Astrocyte (in vitro differentiated cells and primary cell): ENCODE results near the gene ZNF226. TPM values are rescaled to one million over a fixed set of nuclear protein-coding genes. Genes with fewer than 3 reads are reported as not detected.
A peak's percentile ranks its signal among the peaks of the same experiment; 100 is the strongest.
"Not testable (repeated sequence)": the region's sequence is repeated elsewhere in the genome, so short reads cannot be mapped to it uniquely, and the experiment has no call there.

Experiments
- DNase-seq: peaks from one replicate; pipeline ENCODE4 v3.0.0-alpha.2; 2010; ENCODE audit warnings: low read depth
- FAIRE-seq: peaks from 2 replicates; lab custom pipeline; 2011; peaks lifted over from hg19 to GRCh38; lab: Jason Lieb, UNC
- H2AFZ ChIP-seq: 2 replicates; pipeline ENCODE4 v1.6.0; 2012; ENCODE audit warnings: low read depth, low read length, inconsistent platforms
- H3K27ac ChIP-seq: 2 replicates; pipeline ENCODE4 v1.5.1; 2011; ENCODE audit warnings: low read depth, low read length, inconsistent platforms
- H3K27me3 ChIP-seq: 2 replicates; pipeline ENCODE4 v1.6.0; 2011; ENCODE audit warnings: low read length, inconsistent platforms; ENCODE audit not compliant: insufficient read depth
- H3K36me3 ChIP-seq: 2 replicates; pipeline ENCODE4 v1.5.1; 2011; ENCODE audit warnings: low read length, inconsistent platforms; ENCODE audit not compliant: insufficient read depth
- H3K4me1 ChIP-seq: 2 replicates; pipeline ENCODE4 v1.5.1; 2011; ENCODE audit warnings: low read length, inconsistent platforms; ENCODE audit not compliant: insufficient read depth
- H3K4me2 ChIP-seq: 2 replicates; pipeline ENCODE4 v1.6.0; 2012; ENCODE audit warnings: low read length, inconsistent platforms
- H3K4me3 ChIP-seq: 2 replicates; pipeline ENCODE4 v1.5.1; 2011; ENCODE audit warnings: low read depth, mild to moderate bottlenecking, low read length, inconsistent platforms; ENCODE audit not compliant: insufficient read depth
- H3K79me2 ChIP-seq: 2 replicates; pipeline ENCODE4 v1.6.0; 2012; ENCODE audit warnings: mild to moderate bottlenecking, low read length, inconsistent platforms; ENCODE audit not compliant: insufficient read depth
- H3K9ac ChIP-seq: 2 replicates; pipeline ENCODE4 v1.6.0; 2012; ENCODE audit warnings: mild to moderate bottlenecking, low read length, inconsistent platforms
- H3K9me3 ChIP-seq: 2 replicates; pipeline ENCODE4 v1.5.1; 2012; ENCODE audit warnings: low read depth, mild to moderate bottlenecking, low read length, inconsistent platforms; ENCODE audit not compliant: insufficient read depth
- H4K20me1 ChIP-seq: 2 replicates; pipeline ENCODE4 v1.6.0; 2012; ENCODE audit warnings: low read length, inconsistent platforms; ENCODE audit not compliant: insufficient read depth
- H3K27ac Mint-ChIP-seq: one replicate; pipeline ENCODE4 v1.8.0; 2021; ENCODE audit warnings: mild to moderate bottlenecking, mixed read lengths; ENCODE audit not compliant: unreplicated experiment
- H3K27me3 Mint-ChIP-seq: one replicate; pipeline ENCODE4 v1.8.0; 2021; ENCODE audit warnings: low read depth, mixed read lengths; ENCODE audit not compliant: unreplicated experiment
- H3K36me3 Mint-ChIP-seq: one replicate; pipeline ENCODE4 v1.8.0; 2021; ENCODE audit warnings: low read depth, mixed read lengths; ENCODE audit not compliant: unreplicated experiment
- H3K4me1 Mint-ChIP-seq: one replicate; pipeline ENCODE4 v1.8.0; 2021; ENCODE audit warnings: low read depth, mixed read lengths; ENCODE audit not compliant: unreplicated experiment
- H3K4me3 Mint-ChIP-seq: one replicate; pipeline ENCODE4 v1.8.0; 2021; ENCODE audit warnings: mild to moderate bottlenecking, moderate library complexity, mixed read lengths; ENCODE audit not compliant: unreplicated experiment
- H3K9me3 Mint-ChIP-seq: one replicate; pipeline ENCODE4 v1.8.0; 2021; ENCODE audit warnings: mild to moderate bottlenecking, mixed read lengths; ENCODE audit not compliant: unreplicated experiment
- EZH2 ChIP-seq: IDR thresholded peaks from 2 replicates; pipeline ENCODE4 v1.6.1; 2012; ENCODE audit warnings: mild to moderate bottlenecking, low read length, inconsistent platforms; ENCODE audit not compliant: insufficient read depth
- total RNA-seq: library from RNA; stranded (reverse); gene quantifications from 2 replicates; pipeline ENCODE4 v1.2.1, GENCODE V29; 2021
- TF ChIP-seq, protein P1 (sequence below): IDR thresholded peaks from 2 replicates; pipeline ENCODE4 v1.5.1; 2011; ENCODE audit warnings: low read depth, mild to moderate bottlenecking, inconsistent platforms, low read length, moderate library complexity; ENCODE audit not compliant: insufficient read depth

ZNF226 gene
- total RNA-seq, 1 donor from 2014 or later = 24.4 TPM

DNA sequence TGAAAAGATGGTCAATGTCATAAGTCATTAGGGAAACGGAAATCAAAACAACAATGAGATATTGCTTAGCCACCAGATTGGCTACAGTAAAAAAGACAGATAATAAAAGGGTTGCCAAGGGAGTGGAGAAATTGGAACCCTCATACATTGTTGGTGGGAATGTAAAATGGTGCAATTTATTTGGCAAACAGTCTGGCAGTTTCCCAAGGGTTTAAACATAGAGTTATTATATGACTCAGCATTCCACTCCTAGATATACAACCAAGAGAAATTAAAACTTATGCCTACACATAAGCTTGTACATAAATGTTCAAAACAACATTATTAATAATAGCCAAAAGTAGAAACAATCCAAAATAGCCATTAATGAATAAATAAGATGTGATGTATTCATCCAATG is 37.6 kb downstream of the ZNF226 start:
- Mint-ChIP-seq H3K27ac (no peak overlapping the region), H3K4me3 (no peak overlapping the region), H3K4me1 (no peaks in the 10 kb centered on the region), H3K36me3 (no peaks in the 10 kb centered on the region), H3K27me3 (no peaks in the 10 kb centered on the region), H3K9me3 (no peaks in the 10 kb centered on the region)
- H3K79me2 ChIP-seq = no peaks in the 10 kb centered on the region
- H2AFZ ChIP-seq = no peak overlapping the region
- H3K4me1 ChIP-seq = no peaks in the 10 kb centered on the region
- no peak for FAIRE-seq
- no peak for TF ChIP-seq EZH2
- TF ChIP-seq, protein P1, sequence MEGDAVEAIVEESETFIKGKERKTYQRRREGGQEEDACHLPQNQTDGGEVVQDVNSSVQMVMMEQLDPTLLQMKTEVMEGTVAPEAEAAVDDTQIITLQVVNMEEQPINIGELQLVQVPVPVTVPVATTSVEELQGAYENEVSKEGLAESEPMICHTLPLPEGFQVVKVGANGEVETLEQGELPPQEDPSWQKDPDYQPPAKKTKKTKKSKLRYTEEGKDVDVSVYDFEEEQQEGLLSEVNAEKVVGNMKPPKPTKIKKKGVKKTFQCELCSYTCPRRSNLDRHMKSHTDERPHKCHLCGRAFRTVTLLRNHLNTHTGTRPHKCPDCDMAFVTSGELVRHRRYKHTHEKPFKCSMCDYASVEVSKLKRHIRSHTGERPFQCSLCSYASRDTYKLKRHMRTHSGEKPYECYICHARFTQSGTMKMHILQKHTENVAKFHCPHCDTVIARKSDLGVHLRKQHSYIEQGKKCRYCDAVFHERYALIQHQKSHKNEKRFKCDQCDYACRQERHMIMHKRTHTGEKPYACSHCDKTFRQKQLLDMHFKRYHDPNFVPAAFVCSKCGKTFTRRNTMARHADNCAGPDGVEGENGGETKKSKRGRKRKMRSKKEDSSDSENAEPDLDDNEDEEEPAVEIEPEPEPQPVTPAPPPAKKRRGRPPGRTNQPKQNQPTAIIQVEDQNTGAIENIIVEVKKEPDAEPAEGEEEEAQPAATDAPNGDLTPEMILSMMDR = no peak
- no peak overlapping the region for H3K4me2 ChIP-seq
- DNase-seq = peak; percentile 2
- H3K27me3 ChIP-seq = no peaks in the 10 kb centered on the region
- H3K27ac ChIP-seq = no peak overlapping the region
- no peak overlapping the region for H3K4me3 ChIP-seq
- no peak overlapping the region for H3K9ac ChIP-seq
- H3K36me3 ChIP-seq = no peaks in the 10 kb centered on the region
- no peaks in the 10 kb centered on the region for H4K20me1 ChIP-seq
- H3K9me3 ChIP-seq = no peaks in the 10 kb centered on the region

DNA sequence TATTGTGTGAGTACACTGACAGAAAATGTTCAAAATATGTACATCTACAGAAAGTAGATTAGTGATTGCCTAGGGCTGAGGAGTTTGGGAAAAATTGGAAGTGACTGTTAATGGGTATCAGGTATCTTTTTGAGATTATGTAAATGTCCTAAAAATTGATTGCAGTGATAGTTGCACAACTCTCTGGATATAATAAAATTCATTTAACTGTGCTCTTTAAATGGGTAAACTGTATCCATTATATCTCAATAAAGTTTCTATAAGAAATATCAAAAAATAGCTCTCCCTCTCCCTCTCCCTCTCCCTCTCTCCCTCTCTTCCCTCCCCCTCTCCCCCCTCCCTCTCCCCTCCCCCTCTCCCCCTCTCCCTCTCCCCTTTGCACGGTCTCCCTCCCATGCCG is 38.1 kb downstream of the ZNF226 start:
- no peak overlapping the region for H3K4me3 Mint-ChIP-seq
- Histone ChIP-seq H2AFZ (no peak overlapping the region), H3K4me3 (no peak overlapping the region), H3K27me3 (no peaks in the 10 kb centered on the region), H4K20me1 (no peaks in the 10 kb centered on the region), H3K79me2 (no peaks in the 10 kb centered on the region), H3K27ac (no peak overlapping the region), H3K4me1 (no peaks in the 10 kb centered on the region), H3K36me3 (no peaks in the 10 kb centered on the region), H3K4me2 (no peak overlapping the region), H3K9me3 (no peaks in the 10 kb centered on the region), H3K9ac (no peak overlapping the region)
- H3K4me1 Mint-ChIP-seq = no peaks in the 10 kb centered on the region
- no peak overlapping the region for H3K27ac Mint-ChIP-seq
- no peak for TF ChIP-seq EZH2
- TF ChIP-seq, protein P1 = no peak
- no peaks in the 10 kb centered on the region for H3K27me3 Mint-ChIP-seq
- no peak for DNase-seq
- no peaks in the 10 kb centered on the region for H3K36me3 Mint-ChIP-seq
- FAIRE-seq = no peak
- H3K9me3 Mint-ChIP-seq = no peaks in the 10 kb centered on the region

DNA sequence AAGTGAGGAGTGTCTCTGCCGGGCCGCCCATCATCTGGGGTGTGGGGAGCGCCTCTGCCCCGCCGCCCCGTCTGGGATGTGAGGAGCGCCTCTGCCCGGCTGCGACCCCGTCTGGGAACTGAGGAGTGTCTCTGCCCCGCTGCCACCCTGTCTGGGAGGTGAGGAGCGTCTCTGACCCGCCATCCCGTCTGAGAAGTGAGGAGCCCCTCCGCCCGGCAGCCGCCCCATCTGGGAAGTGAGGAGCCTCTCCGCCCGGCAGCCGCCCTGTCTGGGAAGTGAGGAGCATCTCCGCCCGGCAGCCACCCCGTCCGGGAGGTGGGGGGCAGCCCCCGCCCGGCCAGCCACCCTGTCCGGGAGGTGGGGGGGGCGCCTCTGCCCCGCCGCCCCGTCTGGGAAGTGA is 39.0 kb downstream of the ZNF226 start:
- not testable (repeated sequence) for H3K9me3 Mint-ChIP-seq, H4K20me1 ChIP-seq, H3K4me2 ChIP-seq, H3K4me1 ChIP-seq, H3K4me1 Mint-ChIP-seq, H3K4me3 Mint-ChIP-seq, H3K36me3 ChIP-seq, H3K27ac ChIP-seq, H3K27me3 ChIP-seq, H3K36me3 Mint-ChIP-seq, H3K27ac Mint-ChIP-seq, H2AFZ ChIP-seq, H3K79me2 ChIP-seq, H3K4me3 ChIP-seq, H3K27me3 Mint-ChIP-seq, H3K9ac ChIP-seq, DNase-seq, FAIRE-seq, H3K9me3 ChIP-seq
